Lower lobe of right lung (tissue), 2 donors: ENCODE results near the gene MICAL2. TPM values are rescaled to one million over a fixed set of nuclear protein-coding genes. Genes with fewer than 3 reads are reported as not detected.

Source experiments
- ATAC-seq, 2 donors: fragments of 200-7000 bp; cut with Tn5 transposase; one replicate each; pipeline ENCODE4 v1.9.1; 2020 to 2022; ENCODE audit warnings: mild to moderate bottlenecking in 2 of 2, moderate library complexity in 2 of 2
- DNase-seq: peaks from one replicate; pipeline ENCODE4 v3.0.0-alpha.2; 2020
- H3K27ac ChIP-seq: fragments of 200-600 bp; one replicate; pipeline ENCODE4 v1.8.0; 2022
- H3K27me3 ChIP-seq: fragments of 200-600 bp; one replicate; pipeline ENCODE4 v1.8.0; 2022; ENCODE audit warnings: low read depth
- H3K36me3 ChIP-seq: fragments of 200-600 bp; one replicate; pipeline ENCODE4 v1.8.0; 2022; ENCODE audit warnings: mild to moderate bottlenecking
- H3K4me1 ChIP-seq: fragments of 200-600 bp; one replicate; pipeline ENCODE4 v1.8.0; 2022
- H3K4me3 ChIP-seq: fragments of 200-600 bp; one replicate; pipeline ENCODE4 v1.8.0; 2022; ENCODE audit warnings: mild to moderate bottlenecking
- H3K9me3 ChIP-seq: fragments of 200-600 bp; one replicate; pipeline ENCODE4 v1.8.0; 2022
- CTCF ChIP-seq: fragments of 200-600 bp; IDR thresholded peaks from one replicate; pipeline ENCODE4 v1.8.0; 2022; ENCODE audit warnings: antibody characterized with exemption, mild to moderate bottlenecking
- intact Hi-C: fragments of 100-400 bp; cut with DNase I; formaldehyde crosslinking; loops from one replicate; pipeline ENCODE4 v1.11.0; 2022
- total RNA-seq: library from RNA; stranded (reverse); fragmentation: NEBNext Ultra II Directional; extraction: Animal tissue kit (Norgen Biotek cat#: 25700); gene quantifications from one replicate; pipeline ENCODE4 v1.2.1, GENCODE V29; 2021
- donor health status: DM: no; HTN: yes; CAD: no; lungs with severe emphysema.

The MICAL2 gene
- total RNA-seq, 1 donor from 2014 or later = 127 TPM

- peaks cover 30% of the 10 kb centered on the region for H3K4me1 ChIP-seq
- no peak for TF ChIP-seq CTCF
- intact Hi-C loops = loop anchor here (10.0 kb wide), 1 partner anchor 241 kb away; no protein-coding TSS in a partner anchor
- H3K27me3 ChIP-seq = no peaks in the 10 kb centered on the region
- no peak for ATAC-seq
- H3K36me3 ChIP-seq = no peaks in the 10 kb centered on the region
- DNase-seq = no peak
- H3K4me3 ChIP-seq = no peak overlapping the region
- H3K27ac ChIP-seq = no peak overlapping the region
- no peaks in the 10 kb centered on the region for H3K9me3 ChIP-seq
Measured at GRCh38 chr11:12285811-12286222, 175.4 kb downstream of the MICAL2 start.

GRCh38 chr11:12286606-12287005 lies 176.2 kb downstream of the MICAL2 start:
- DNase-seq = no peak
- no peak for ATAC-seq
- no peaks in the 10 kb centered on the region for H3K9me3 ChIP-seq
- H3K4me1 ChIP-seq = peaks cover 22% of the 10 kb centered on the region
- no peaks in the 10 kb centered on the region for H3K36me3 ChIP-seq
- TF ChIP-seq CTCF = no peak
- no peak overlapping the region for H3K4me3 ChIP-seq
- no peak overlapping the region for H3K27ac ChIP-seq
- no peaks in the 10 kb centered on the region for H3K27me3 ChIP-seq
- intact Hi-C loops = loop anchor here (10.0 kb wide), 1 partner anchor 242 kb away; no protein-coding TSS in a partner anchor

GRCh38 chr11:12287009-12287373 lies 176.6 kb downstream of the MICAL2 start:
- Histone ChIP-seq H3K4me3 (no peak overlapping the region), H3K27me3 (no peaks in the 10 kb centered on the region), H3K36me3 (no peaks in the 10 kb centered on the region), H3K9me3 (no peaks in the 10 kb centered on the region), H3K27ac (peak overlapping the region; percentile 31), H3K4me1 (peaks cover 19% of the 10 kb centered on the region)
- DNase-seq (no peak), ATAC-seq (peak; percentile 43 to 50)
- TF ChIP-seq CTCF = no peak
- intact Hi-C loops = loop anchor here (10.0 kb wide), 1 partner anchor 242 kb away; no protein-coding TSS in a partner anchor

GRCh38 chr11:12287374-12288211 lies 177.2 kb downstream of the MICAL2 start:
- Histone ChIP-seq H3K4me1 (peaks cover 19% of the 10 kb centered on the region), H3K27me3 (no peaks in the 10 kb centered on the region), H3K4me3 (no peak overlapping the region), H3K36me3 (no peaks in the 10 kb centered on the region), H3K9me3 (no peaks in the 10 kb centered on the region), H3K27ac (peak overlapping the region; percentile 38)
- no peak for DNase-seq
- no peak for TF ChIP-seq CTCF
- ATAC-seq = peak; percentile 19 to 42
- intact Hi-C loops = loop anchor here (10.0 kb wide), 1 partner anchor 243 kb away; no protein-coding TSS in a partner anchor

- Histone ChIP-seq H3K27me3 (no peaks in the 10 kb centered on the region), H3K36me3 (no peaks in the 10 kb centered on the region), H3K4me1 (peaks cover 19% of the 10 kb centered on the region), H3K27ac (peak overlapping the region; percentile 38), H3K9me3 (no peaks in the 10 kb centered on the region), H3K4me3 (no peak overlapping the region)
- TF ChIP-seq CTCF = peak; percentile 79
- DNase-seq (peak; percentile 71), ATAC-seq (peak; percentile 73 to 76)
- intact Hi-C loops = loop anchor here (10.0 kb wide), 1 partner anchor 244 kb away; no protein-coding TSS in a partner anchor
Measured at GRCh38 chr11:12288212-12288930, 178.0 kb downstream of the MICAL2 start.
